GM21723 (cell line): ENCODE results near the gene TENT5C.

ENCODE experiments used
- ATAC-seq: cut with Tn5 transposase; IDR thresholded peaks from one replicate; pipeline ENCODE4 v1.9.1; 2021; ENCODE audit warnings: mild to moderate bottlenecking, moderate library complexity; ENCODE audit not compliant: unreplicated experiment

The TENT5C gene

GRCh38 chr1:117633423-117633822, 27.6 kb downstream of the TENT5C start:
- ATAC-seq, result no peak

DNA sequence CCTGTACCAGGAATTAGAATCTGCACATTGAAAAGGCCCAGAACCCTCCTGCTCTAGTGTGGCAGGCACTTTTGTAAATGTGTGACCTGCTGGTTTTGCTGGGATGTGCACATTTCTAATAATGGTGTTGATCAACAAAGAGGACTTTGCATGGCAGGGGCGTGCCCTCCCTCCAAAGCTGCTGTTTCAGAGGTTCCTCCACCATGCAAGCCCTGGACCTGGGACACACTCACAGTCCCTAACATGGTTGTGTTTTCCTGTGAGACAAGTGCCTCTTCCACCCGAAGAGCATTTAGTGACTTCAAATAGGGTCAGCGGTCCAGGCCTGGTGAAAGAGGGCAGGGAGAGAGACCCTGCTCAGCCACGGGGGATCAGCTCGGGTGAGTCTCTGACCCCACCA, 28.1 kb downstream of the TENT5C start:
- no peak for ATAC-seq

DNA sequence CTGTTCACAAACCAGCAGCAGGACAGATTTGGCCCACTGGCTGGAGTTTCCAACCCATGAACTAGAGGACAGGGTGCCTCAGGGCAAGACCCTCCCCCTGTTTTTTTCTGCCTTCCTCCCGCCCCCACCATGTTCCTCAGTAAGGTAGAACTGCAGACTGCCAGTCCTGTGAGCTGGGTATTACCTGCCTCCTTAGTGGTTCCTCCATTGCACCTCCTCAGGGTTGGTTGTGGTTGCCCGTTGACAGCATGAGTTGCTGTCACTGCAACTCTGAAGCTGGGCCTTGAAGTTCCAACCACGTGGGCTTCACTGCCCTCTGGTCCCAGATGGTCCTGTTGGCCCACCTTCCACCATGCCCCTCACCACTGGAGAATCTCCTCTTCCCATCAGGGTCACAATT, 28.8 kb downstream of the TENT5C start:
- no peak for ATAC-seq

DNA sequence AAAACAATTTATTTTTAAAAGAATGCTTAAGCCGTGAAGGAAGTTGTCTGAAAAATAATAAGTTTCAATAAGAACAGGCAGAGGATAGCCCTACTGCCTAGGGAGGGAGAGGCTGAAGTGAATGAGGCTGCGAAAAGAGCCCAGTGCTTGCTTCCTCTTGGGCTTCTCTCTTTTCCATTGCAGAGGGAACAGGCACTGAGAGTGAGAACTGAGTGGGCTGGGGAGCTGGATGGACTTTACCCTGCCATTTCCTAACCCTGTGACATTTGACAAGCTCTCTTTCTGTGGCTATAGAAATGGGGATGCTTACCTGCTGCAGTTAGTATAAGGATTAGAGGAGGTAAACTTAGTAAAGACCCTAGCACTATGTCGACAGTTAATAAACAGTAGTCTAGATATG, 30.0 kb downstream of the TENT5C start:
- ATAC-seq, result no peak

GRCh38 chr1:117636637-117637425, 31.0 kb downstream of the TENT5C start:
- ATAC-seq, result no peak

- no peak for ATAC-seq
These were observed 32.3 kb downstream of the TENT5C start for GRCh38 chr1:117638141-117638540.

GRCh38 chr1:117638759-117639158, 32.9 kb downstream of the TENT5C start:
- ATAC-seq, result no peak

- ATAC-seq, result no peak
These were observed 33.9 kb downstream of the TENT5C start for GRCh38 chr1:117639741-117640140.

DNA sequence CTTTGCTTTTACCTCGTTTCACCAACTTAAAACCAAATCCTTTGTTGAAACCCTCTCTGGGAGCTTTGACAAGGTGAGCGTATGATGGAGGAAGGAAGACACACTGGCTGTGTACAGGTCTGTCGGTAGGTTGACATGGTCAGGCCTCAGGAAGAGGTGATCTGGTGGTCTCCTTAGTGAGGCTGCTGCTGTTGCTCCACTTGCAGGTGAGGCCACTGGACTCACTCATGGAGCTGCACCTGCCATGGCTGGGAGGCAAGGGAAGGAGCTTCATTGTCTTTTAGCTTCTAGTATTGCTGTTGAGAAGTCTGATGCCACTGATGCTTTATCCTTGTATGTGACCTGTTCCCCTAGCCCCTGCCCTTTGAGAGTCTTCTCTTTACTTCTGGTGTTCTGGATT, 35.7 kb downstream of the TENT5C start:
- no peak for ATAC-seq

DNA sequence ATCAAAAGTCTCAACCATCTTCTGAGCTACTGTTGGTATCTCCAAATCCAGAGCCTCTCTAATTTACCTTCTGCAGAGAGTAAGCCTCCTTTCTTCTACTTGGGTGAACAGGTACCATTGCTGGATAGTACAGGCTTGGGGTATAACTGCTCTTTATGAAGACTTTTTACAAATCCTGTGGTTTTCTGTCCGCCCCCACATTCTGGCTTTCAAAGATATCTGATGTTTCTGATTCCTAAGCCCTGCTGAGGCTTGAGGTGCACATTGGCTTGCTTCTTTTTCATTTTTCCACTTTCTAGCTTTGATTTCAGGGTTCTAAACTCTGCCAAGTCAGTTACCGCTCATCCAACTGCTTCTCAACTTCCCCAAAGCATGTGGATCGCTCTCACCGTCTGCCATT, 37.1 kb downstream of the TENT5C start:
- ATAC-seq, result no peak

DNA sequence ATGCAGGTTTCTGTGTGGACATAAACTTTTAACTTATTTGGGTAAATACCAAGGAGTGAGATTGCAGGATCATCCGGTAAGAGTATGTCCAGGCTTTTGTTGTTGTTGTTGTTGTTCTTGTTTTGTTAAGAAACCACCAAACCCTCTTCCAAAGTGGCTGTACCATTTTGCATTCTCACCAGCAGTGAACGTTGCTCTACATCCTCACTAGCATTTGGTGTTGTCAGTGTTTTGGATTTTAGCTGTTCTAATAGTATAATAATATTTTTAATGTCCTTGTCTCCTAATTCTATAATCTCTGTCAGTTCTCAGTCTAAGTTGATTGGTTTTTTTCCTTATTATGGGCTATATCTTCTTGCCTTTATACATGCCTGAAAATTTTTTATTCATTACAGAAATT, 37.8 kb downstream of the TENT5C start:
- no peak for ATAC-seq

DNA sequence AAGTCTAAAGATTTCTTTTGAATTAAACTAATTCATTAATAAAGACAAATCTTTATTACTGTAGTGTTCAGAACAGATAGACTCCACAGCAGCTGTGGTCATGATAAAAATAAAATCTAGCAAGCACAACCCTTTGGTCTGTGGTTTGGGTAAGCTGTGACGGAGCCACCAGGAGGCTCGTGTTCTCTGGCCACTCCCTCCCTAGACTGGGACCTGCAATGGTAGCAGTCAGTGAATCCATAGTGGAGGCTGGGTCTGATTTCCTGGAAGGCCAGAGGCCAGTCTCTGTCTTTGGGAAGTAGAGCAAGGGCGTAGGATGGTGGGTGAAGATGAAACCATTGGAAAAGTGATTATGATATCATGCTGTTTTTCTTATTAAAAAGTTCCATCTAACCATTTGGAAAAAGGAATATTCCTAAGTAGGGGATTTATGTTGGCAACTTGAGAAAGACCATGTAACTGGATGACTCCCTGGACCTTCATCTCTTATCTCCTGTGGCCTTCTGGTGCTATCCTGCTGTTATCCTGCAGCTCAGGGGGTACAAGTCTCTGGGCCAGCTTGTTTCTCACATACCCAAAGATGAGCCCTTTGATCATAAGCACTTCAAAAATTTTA, 39.0 kb downstream of the TENT5C start:
- ATAC-seq, result peak; percentile 86

DNA sequence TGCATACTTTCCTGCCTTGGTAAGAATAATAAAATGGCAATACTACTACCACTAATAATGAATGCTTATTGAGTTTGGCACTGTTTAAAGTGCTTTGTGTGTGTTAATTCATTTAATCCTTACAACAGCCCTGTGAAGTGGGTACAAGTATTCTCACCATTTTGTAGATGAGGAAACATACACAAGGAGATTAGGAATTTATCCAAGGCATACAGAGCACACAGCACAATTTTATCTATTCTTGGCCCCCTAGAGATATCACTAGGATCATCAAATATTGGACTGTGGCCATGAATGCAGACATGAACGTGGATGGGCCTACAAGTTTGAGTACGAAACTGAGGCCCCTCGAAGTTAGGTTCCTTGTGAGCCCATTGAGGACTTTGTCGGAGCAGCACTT, 39.5 kb downstream of the TENT5C start:
- ATAC-seq, result no peak

DNA sequence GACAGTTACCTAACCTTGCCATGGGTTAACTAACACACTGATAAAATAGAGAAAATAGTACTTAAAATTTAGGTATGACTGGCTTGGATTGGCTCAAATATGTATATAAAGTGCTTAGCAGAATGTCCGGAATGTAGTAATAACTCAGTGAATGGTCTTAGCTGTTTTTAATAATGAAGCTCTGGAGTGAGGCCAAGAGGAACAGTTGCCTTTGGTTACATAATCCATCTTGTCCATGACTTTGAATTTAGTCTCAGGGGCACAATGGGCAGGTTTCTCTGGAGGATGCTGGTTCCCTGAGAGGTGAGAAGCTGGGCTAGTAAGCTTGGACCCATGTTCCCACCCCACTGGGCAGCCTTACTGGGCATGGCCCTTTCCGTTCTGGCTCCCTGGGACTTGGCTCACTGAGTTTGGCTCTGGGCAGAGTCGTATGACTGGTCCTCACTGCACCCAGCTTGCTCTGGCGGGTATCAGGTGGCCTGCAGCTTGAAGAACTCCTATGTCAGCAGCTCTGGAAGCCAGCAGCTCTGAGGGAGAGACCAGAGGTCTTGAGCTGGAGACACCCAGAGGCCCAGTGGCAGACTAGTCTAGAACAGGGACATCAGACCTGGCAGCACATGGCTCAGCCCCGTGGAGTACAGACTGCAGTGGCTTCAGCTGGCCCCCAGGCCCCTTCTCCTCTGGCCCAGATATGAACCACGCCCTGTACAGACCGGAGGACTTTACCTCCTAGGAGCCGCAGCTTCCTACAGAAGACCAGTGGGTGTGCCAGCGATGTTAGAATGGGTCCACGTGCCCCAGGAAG, 40.4 kb downstream of the TENT5C start:
- no peak for ATAC-seq

DNA sequence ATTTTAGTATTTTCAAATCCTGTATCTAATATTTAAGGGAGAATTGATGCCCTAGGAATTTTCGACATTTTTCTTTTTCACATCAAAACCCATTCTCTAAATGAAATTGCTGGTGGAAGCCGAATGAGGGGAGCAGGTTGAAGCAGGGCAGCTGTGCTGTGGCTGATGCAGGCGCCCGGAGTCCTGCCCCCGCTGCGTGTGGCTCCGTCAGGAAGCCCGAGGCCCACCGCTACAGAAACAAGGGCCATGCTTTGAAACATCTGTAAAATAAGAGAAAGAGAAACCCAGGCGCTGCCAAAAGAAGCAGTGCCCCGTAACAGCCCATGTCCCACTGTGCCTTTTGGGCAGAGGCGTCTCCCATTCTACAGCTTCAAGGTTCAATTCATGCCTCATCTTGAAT, 41.1 kb downstream of the TENT5C start:
- no peak for ATAC-seq

GRCh38 chr1:117648015-117648414, 42.2 kb downstream of the TENT5C start:
- no peak for ATAC-seq

GRCh38 chr1:117650840-117651568, 45.2 kb downstream of the TENT5C start:
- ATAC-seq, result no peak

DNA sequence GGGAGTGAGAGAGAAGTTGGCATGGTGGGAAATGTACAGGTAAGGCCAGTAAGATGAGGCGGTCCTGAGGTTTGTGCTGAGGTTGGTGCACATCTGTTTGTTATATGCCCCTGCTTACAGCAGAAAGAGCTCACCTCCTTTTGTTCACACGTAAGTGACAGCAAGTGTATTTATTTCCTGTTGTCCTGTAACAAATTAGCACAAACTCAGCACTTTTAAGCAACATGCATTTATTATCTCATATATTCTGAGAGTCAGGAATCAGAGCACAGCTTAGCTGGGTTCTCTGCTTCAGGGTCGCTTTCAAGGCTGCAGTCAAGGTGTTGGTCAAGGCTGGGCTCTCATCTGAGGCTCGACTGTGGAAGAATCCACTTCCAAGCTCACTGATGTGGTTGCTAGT, 45.8 kb downstream of the TENT5C start:
- no peak for ATAC-seq

DNA sequence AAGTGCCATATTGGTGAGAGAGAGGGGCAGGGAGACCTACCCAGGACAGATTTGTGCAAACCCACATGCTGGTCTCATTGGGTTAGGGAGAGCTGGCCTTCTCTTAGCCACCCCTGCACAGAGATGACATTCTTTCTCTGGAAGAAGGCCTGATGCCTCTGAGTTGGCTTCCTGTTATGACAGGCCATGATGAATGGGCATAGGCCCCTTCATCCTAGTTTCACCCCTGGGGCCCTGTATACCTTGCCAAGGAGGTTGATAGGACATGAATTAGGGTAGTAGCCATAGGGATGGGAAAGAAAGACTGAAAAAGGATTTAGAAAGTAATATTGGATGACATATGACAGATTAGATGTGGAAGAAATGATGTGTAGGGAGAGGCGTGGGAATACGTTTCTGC, 46.6 kb downstream of the TENT5C start:
- no peak for ATAC-seq

GRCh38 chr1:117653195-117653594, 47.3 kb downstream of the TENT5C start:
- ATAC-seq, result no peak
